Eye (tissue), 1 donor: Measurements from ENCODE around the gene METTL9.
"Not testable (repeated sequence)": the region's sequence is repeated elsewhere in the genome, so short reads cannot be mapped to it uniquely, and the experiment has no call there.

Source experiments
- DNase-seq: peaks from one replicate; pipeline ENCODE4 v3.0.0-alpha.2; 2015

The METTL9 gene

GRCh38 chr16:21599122-21600030, at the start of gene METTL9:
Gene METTL9 (plus strand): TSS chr16:21599577. CDS start chr16:21599734, 157 bp downstream.
- peak; percentile 98 for DNase-seq

- not testable (repeated sequence) for DNase-seq
Observed at GRCh38 chr16:21549975-21550374, 49.4 kb upstream of the METTL9 start.

DNA sequence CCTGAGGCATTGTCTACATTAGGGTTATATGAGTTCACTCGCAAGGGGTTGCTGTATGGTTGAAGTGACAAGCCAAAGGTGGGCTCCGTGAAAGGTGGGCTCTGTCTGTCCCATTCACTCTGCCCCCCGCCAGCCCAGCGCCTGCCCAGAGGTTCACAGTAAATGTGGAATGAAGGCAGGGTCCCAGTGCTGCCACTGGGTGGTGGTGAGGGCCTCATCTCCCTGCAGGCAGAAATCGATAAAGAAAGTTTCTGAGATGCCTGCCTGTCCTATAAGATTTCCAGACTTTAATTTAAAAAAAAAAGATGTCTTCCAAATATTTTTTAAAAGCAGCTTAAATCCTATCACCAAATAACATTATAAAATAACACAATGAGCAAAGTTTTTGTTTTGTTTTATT, 48.9 kb upstream of the METTL9 start:
- DNase-seq: not testable (repeated sequence)

GRCh38 chr16:21551076-21551475, 48.3 kb upstream of the METTL9 start:
- not testable (repeated sequence) for DNase-seq

DNA sequence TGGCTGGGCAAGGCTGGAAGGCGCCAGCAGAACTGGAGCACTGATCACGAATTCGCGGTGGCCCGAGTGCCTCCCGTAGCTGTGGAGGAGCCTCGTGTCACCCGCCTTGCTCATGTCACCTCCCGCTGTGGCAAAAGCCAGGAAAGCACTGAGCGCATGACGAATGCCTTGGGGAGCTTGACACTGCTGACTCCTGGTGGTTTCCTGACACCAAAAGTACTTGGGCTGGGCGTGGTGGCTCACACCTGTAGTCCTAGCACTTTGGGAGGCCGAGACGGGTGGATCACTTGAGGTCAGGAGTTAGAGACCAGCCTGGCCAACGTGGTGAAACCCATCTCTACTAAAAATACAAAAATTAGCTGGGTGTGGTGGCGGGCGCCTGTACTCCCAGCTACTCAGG, 47.8 kb upstream of the METTL9 start:
- DNase-seq: not testable (repeated sequence)

DNA sequence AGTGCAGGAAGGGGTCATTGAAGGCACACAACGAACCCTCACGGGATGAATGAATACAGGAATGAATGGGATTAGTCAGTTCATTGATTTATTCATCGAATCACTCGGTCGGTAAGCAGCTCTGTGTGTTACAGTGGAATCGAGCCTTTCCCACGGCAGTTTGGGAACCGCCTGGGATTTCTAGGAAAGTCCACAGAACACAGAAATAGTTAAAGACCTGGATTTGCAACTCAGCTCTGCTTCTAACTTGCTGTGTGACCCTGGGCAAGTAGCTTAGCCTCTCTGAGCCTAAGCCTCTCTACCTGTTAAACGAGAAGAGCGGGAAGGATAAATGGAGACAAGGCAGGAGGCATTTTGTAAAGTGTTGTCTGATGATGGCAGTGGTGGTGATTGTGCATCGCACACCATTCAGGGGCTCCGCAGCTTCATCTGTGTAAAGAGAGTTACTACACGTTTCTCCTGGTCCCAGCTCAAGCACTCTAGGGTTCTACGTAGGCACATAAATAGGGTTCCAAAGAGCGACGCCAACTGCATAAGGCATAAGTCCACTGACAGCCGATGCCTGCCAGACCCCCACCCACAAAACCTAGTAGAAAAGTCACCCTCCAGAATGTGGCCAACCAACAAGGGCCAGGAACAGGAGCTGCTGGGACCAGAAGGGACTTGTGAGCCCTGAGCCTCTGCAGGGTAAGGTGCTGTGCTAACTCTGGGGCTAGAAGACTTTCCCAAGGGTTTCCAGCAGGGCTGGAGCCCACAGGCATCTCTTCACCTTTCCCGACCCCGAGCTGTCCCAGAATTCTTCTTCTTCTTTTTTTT, 45.7 kb upstream of the METTL9 start:
- DNase-seq: peak; percentile 37

DNA sequence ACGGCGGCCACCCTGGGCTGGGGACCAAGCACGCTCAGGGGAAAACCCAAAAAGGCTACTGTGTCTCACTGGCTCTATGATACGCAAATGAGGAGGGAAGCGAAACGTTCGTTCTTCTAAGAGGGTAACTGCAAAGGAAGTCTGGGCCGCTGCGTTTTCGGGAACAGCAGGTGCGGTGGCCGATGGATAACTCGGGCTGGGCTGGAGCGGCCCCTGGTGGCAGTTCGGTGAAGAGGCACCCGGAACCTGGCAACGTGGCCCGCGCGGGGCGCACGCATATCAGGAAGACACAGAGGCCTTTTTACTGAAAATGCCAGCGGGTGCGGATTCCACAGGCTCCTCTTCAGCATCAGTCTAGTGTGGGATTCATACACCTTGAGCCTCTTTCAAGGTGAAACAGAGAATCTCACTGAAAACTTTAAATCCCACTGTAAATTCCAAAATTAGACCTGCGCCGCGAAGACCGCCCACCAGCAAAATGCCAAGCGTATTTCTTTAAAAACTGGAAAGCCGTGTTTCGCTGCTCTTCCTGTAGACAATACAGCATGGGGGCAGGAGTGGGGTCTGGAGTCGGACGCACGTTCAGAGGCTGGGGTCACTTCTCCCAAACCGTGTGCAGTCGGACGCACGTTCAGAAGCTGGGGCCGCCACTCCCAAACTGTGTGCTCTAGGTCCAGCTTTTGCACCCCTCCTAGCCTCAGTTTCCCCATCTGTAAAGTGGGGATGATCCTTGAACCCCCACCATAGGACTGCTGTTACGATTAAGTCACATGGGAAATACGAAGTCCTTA, 44.4 kb upstream of the METTL9 start:
- DNase-seq: peak; percentile 96

DNA sequence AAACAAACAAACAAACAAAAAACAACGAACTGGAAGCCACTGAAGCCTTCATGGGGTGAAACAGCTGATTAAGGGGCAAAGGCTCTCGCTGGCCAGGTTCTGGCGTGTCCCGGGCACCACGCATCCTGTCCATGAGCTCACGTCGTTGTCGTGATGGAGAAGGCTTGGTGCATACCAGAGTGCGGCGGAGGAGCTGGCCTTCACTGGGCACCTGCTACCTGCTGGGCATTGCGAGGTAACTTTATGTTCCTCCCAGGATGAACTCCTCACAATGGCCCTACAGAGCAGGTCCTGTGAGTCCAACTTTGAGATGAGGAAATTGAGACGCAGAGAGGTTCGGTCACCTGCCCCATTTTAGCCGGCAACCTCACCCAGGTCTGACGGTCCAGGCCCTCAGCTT, 43.8 kb upstream of the METTL9 start:
- DNase-seq: not testable (repeated sequence)

DNA sequence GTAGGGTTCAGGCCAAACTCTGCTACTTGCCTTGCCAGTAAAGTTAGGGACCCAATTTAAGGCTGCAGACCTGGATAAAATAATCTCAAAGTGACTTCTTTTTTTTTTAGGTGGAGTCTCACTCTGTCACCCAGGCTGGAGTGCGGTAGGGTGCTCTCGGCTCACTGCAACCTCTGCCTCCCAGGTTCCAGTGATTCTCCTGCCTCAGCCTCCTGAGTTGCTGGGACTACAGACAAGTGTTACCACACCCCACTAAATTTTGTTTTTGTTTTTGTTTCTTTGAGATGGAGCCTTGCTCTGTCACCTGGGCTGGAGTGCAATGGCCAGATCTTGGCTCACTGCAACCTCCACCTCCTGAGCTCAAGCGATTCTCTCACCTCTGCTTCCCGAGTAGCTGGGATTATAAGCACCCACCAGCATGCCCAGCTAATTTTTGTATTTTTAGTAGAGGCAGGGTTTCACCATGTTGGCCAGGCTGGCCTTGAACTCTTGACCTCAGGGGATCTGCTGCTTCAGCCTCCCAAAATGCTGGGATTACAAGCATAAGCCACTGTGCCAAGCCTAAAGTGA, 43.3 kb upstream of the METTL9 start:
- not testable (repeated sequence) for DNase-seq

GRCh38 chr16:21556651-21557241, 42.6 kb upstream of the METTL9 start:
- peak; percentile 78 for DNase-seq

DNA sequence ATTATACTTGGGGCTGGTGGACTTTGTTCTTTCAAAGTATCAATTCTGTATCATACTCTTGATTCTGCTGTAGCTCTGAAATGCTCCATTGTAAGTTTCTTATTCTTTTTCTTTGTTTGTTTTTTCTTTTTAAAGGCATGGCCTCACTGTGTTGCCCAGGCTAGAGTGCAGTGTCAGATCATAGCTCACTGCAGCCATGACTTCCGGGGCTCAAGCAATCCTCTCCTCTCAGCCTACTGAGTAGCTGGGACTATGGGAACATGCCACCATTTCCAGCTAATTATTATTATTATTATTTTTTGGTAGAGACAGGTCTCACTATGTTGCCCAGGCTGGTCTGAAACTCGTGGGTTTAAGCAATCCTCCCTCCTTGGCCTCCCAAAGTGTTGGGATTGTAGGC, 38.9 kb upstream of the METTL9 start:
- no peak for DNase-seq

DNA sequence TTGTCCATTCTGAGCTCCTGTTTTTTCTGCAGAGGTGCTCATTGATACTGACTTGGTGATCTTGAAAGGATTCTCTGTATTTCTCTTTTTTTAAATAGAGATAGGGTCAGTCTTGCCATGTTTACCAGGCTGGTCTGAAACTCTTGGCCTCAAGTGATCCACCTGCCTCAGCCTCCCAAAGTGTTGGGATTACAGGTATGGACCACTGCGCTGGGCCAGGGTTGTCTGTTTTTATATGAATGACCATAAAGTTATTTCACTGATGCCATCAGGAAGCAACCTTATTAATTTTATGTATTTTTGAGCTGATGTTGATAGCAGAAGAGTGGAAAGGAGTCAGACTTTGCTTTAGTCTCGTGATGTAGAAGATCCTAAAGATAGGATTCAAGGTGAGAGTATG, 35.7 kb upstream of the METTL9 start:
- no peak for DNase-seq

DNA sequence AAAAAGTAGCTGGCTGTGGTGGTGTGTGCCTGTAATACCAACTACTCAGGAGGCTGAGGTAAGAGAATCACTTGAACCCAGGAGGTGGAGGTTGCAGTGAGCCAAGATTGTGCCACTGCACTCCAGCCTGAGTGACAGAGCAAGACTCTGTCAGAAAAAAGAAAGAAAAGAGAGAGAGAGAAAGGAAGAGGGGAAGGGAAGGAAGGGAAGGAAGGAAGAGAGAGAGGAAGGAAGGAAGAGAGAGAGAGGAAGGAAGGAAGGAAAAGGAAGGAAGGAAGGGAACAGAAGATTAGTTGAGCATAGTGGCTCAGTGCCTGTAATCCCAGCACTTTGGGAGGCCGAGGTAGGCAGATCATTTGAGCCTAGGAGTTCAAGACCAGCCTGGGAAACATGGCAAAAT, 35.0 kb upstream of the METTL9 start:
- not testable (repeated sequence) for DNase-seq

DNA sequence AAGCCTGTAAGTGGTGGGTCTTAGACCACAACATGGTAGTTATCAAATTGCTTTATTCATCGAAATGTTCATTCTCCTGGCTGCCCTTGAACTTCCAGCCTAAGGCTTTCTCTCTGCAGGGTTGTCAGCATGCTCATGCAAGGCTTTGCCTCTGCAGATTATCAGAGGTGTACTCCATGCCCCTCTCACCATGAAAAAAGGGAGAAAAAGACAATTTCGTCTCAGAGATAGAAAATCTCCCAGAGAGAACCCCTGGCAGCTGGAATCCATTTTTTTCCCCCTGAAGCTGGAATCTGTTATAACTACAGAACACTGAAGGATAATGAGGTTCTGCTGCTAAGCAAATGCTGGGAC, 33.9 kb upstream of the METTL9 start:
- DNase-seq: no peak

GRCh38 chr16:21565861-21566669, 33.3 kb upstream of the METTL9 start:
- no peak for DNase-seq

DNA sequence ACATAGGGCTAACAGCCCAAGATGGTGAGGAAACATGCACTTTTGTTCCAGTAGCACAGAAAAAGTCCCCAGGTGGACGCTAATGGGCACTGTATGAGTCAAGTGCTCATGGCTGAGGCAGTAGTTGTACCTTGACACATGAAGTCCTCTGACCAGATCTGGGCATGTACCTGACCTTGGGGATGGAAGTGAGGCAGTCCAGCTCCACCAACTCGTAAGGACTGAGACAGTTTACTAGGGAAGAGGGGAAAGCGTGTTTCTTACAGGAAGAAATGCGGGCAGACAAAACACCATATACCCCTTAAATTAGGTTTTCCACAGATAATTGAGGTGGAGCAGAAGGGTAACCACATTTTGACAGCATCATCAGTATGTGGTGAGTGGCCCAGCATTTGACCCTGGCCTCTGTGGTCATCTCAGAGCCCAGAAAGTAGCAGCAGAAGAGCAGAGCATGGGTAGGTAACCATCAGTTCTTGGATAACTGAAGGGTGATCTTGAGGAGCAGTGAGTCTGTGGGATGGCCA, 32.4 kb upstream of the METTL9 start:
- no peak for DNase-seq

GRCh38 chr16:21567496-21567895, 31.9 kb upstream of the METTL9 start:
- not testable (repeated sequence) for DNase-seq

GRCh38 chr16:21568502-21569189, 30.7 kb upstream of the METTL9 start:
- no peak for DNase-seq

DNA sequence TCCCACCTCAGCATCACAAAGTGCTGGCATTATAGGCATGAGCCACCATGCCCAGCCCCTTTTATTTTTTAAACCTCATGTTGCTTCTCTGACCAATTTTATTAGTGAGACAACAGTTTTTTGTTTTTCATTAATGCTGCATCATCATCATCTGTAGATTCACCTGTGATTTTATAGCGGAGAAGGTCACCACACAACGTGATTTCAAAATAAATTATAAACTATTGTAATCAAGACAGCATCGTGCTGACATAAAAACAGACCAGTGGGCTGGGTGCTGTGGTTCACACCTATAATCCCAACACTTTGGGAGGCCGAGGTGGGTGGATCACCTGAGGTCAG, 28.7 kb upstream of the METTL9 start:
- no peak for DNase-seq

- not testable (repeated sequence) for DNase-seq
Observed at GRCh38 chr16:21573506-21573905, 25.9 kb upstream of the METTL9 start.

DNA sequence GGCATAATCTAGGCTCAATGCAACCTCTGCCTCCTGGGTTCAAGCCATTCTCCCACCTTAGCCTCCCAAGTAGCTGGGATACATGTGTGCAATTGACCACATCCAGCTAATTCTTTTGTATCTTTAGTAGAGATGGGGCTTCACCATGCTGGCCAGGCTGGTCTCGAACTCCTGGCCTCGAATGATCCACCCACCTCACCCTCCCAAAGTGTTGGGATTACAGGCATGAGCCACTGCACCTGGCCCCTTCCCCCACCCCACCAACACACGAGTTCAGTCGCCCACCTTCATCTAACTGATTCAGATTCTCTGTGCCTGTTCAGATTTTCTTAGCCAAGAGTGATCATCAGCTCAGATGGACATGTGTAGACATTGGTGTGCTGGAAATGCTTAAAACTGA, 25.0 kb upstream of the METTL9 start:
- no peak for DNase-seq
